ENCODE results near the gene RTN4IP1.

Gene RTN4IP1

GRCh38 chr6:106629103-106629858, at the start of gene RTN4IP1, which contains the start of gene QRSL1:
TSS of gene RTN4IP1 (minus strand) at chr6:106629498. CDS start at chr6:106629021, 477 bp downstream.
TSS of gene QRSL1 (plus strand) at chr6:106629578. CDS start at chr6:106629682, 104 bp downstream.
- no peak for TF ChIP-seq CTCF (IDR thresholded peaks at IDR 0.05; ENCODE audit: extremely low read depth, missing control alignments)
- DNase-seq (ENCODE audit: low spot score): peak; percentile 90

GRCh38 chr6:106677282-106677681, 48.0 kb upstream of the RTN4IP1 start:
- TF ChIP-seq CTCF (IDR thresholded peaks at IDR 0.05; ENCODE audit: extremely low read depth, missing control alignments): no peak
- no peak for DNase-seq (ENCODE audit: low spot score)

GRCh38 chr6:106674541-106675229, 45.4 kb upstream of the RTN4IP1 start:
- no peak for DNase-seq (ENCODE audit: low spot score)
- no peak for TF ChIP-seq CTCF (IDR thresholded peaks at IDR 0.05; ENCODE audit: extremely low read depth, missing control alignments)

GRCh38 chr6:106671651-106672050, 42.4 kb upstream of the RTN4IP1 start:
- DNase-seq (ENCODE audit: low spot score): no peak
- TF ChIP-seq CTCF (IDR thresholded peaks at IDR 0.05; ENCODE audit: extremely low read depth, missing control alignments): no peak

GRCh38 chr6:106670236-106670635, 40.9 kb upstream of the RTN4IP1 start:
- TF ChIP-seq CTCF (IDR thresholded peaks at IDR 0.05; ENCODE audit: extremely low read depth, missing control alignments): no peak
- no peak for DNase-seq (ENCODE audit: low spot score)

- no peak for DNase-seq (ENCODE audit: low spot score)
- no peak for TF ChIP-seq CTCF (IDR thresholded peaks at IDR 0.05; ENCODE audit: extremely low read depth, missing control alignments)
Measured at GRCh38 chr6:106667022-106667402, 37.7 kb upstream of the RTN4IP1 start.

All from GM20000 (cell line).